ENCODE results near the gene WDR62.

WDR62 gene

DNA sequence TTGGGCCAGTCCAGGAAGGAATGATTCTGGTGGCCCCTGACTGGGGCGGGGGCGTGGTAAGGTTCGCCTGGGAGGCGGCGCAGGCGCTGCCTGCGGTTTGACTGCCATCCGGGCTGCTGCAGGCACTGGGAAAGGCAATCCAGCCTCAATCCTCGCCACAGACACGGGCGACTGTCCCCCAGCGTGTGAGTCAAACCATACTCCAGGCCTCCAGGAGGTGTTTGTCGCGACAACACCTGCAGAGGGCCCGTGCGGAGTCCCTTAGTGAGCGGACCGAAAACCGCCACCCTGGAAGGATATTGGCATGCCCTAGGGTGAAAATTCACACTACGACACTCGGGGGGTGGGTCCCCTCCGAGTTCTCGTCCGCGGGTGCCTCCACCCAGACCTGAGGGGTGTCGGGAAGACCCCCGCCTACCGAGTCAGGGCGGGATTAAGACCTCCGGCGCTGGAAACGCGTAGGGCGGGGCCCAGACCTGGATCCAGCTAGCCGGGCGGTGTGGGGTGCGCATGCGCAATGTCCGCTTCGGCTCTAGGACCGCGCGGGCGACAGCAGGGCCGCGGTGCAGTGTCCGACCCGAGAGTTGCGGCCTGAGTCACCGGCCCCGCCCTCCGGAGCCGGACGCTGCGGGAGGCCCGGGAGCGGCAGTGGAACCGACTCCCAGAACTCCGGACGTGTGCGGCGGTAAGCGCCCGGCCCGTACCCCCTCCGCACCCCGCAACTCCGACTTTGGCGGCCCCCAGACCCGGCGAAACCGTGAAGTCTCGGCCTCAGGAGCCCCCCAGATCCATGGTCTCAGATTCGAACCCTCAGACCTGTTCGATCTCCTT, 85.0 kb downstream of the WDR62 start, which contains the start of gene CAPNS1:
TSS of gene CAPNS1 (plus strand) at position 594 of the 831 bp plus-strand sequence. CDS start 946 bp downstream, outside the sequence.
- peak; percentile 84 to 88 for DNase-seq (ENCODE audit: low read depth in 2 of 2, low spot score in 1 of 2)

GRCh38 chr19:36140304-36141038, 85.8 kb downstream of the WDR62 start:
- DNase-seq (ENCODE audit: low read depth in 2 of 2, low spot score in 1 of 2), result peak in 1 of 2 donors; percentile 28

DNA sequence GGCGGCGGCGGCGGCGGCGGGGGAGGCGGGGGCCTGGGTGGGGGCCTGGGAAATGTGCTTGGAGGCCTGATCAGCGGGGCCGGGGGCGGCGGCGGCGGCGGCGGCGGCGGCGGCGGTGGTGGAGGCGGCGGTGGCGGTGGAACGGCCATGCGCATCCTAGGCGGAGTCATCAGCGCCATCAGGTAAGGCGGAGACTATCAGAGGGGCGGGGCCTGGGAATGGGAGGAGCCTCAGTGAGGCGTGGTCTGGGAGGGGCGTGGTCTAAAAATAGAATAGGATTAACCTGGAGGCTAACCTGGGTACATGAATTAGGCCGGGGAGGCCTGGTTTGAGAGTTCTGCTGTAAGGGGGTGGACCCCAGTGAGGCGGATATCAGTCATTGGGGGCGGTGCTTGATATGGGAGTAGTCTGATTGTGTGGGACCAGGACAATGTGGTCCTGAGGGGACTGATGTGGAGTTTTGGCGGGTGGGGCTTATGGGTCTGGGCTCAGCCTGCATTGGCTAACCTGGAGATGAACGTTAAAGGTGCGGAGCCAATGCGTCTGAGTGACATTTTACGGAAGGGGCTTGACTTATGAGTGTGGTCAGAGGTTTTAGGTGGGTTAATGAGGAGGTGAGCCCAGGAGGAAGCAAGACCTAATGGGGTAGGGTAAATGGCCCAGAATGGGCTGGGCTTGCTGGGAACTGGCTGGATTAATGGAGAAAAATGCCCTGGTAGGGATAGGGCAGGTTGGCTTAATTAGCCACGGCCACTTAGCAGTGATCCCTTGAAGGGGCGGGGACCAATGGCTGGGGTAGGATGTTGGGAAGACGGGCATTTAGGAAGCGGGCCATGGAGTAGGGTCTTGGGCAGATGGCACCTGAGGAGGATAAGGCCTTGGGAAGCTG, 86.6 kb downstream of the WDR62 start:
- DNase-seq (ENCODE audit: low read depth in 2 of 2, low spot score in 1 of 2), result peak; percentile 76 to 79

- DNase-seq (ENCODE audit: low read depth in 2 of 2, low spot score in 1 of 2), result no peak
Measured at GRCh38 chr19:36142046-36142445, 87.3 kb downstream of the WDR62 start.

- no peak for DNase-seq (ENCODE audit: low read depth in 2 of 2, low spot score in 1 of 2)
Measured at GRCh38 chr19:36142496-36142895, 87.8 kb downstream of the WDR62 start.

DNA sequence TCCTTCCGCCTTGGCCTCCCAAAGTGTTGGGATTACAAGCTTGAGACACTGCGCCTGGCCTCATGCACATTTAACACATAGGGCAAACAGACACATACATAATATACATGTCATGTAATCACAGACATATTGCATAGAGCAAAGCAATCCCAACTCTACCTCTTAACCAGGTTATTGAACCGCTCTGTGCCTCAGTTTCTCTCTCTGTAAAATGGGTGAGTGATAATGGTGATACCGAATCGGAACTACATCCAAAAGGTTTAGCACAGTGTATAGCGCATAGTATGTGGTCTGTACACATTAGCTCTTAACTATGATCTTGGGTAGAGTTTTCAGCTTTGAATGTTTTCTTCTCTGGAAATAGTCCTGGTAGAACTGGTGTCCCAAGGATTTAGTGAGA, 89.9 kb downstream of the WDR62 start:
- DNase-seq (ENCODE audit: low read depth in 2 of 2, low spot score in 1 of 2), result no peak

- no peak for DNase-seq (ENCODE audit: low read depth in 2 of 2, low spot score in 1 of 2)
Measured at GRCh38 chr19:36149673-36150406, 95.1 kb downstream of the WDR62 start.

DNA sequence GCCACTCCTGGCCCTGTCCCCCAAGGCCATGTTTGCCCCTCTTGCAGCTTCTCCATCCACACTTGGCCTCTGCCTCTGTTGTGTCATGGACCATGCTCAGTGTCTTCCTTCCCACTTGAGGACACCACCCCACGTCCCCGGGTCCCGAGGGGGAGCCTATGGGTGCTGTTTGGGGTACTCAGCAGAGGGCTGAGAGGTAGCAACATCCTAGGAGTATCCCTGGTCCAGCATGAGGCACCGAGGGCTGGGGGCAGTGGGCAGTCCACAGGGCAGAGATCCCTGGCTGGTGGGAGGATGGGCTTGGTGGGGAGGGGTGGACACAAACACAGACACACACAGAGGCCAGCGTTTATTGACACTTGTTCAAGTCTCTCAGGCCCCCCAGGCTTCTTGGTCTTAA, 95.9 kb downstream of the WDR62 start:
- DNase-seq (ENCODE audit: low read depth in 2 of 2, low spot score in 1 of 2), result no peak

- no peak for DNase-seq (ENCODE audit: low read depth in 2 of 2, low spot score in 1 of 2)
Measured at GRCh38 chr19:36151144-36152018, 96.7 kb downstream of the WDR62 start.

- DNase-seq (ENCODE audit: low read depth in 2 of 2, low spot score in 1 of 2), result no peak
Measured at GRCh38 chr19:36152019-36152351, 97.3 kb downstream of the WDR62 start.

DNA sequence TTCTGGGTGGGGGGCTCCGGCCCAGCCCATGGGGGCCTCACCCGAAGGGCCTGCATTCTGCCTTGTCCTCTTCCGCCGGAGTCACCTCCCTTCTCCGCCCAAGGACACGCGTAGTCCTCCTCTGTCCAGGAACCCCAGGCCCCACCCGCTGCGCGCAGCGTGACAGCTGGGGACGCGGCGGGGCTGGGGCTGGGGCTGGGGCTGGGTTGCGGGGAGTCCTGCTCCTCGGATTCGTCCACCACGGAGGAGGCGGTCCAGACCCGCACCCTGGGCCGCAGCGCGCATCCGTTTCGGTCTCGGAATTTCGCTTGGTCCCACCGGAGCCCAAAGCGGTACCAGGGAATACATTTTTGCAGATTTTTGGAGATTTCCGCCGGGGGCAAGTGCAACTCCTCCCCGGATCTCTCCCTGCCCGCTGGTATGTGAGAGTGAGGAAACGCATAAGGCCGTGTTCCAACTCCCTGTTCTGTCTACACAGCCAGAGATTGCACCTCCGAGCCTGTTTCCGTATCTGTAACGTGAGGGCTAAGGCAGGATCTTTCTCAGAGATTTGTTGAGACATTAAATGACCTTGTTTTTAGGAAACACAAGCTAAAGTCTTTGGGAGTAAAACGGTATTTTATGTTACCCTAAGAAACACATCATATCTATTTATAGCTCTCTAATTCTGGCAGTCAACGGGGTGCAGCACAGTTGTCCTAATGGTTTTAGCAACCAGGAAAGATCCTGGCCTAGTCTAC, 97.8 kb downstream of the WDR62 start, which contains the start of gene COX7A1:
TSS of gene COX7A1 (minus strand) at position 96 of the 740 bp plus-strand sequence. CDS start at position 56, 40 bp downstream.
- DNase-seq (ENCODE audit: low read depth in 2 of 2, low spot score in 1 of 2), result no peak

DNA sequence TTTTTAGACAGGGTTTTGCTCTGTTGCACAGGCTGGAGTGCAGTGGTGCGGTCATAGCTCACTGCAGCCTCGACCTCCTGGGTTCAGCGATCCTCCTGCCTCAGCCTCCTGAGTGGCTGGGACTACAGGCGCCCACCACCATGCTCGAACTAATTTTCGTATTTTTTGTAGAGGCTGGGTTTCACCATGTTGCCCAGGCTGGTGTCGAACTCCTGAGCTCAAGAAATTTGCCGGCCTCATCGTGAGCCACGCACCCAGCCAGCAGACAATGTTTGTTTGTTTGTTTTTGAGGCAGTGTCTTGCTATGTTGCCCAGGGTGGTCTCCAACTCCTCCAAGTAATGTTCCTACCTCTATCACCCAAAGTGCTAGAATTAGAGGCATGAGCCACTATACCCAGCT, 98.4 kb downstream of the WDR62 start:
- no peak for DNase-seq (ENCODE audit: low read depth in 2 of 2, low spot score in 1 of 2)

Measured in stimulated activated CD8-positive, alpha-beta memory T cell treated with anti-CD3 and anti-CD28 coated beads, Interleukin-4, amount 100 ng/mL, for 1 hour (primary cell).